Measurements from ENCODE around the gene TUBA4B.

Gene TUBA4B

GRCh38 chr2:219252900-219253752 lies at the start of gene TUBA4B:
TSS of gene TUBA4B (plus strand) at chr2:219253243. CDS start at chr2:219253408, 165 bp downstream.
- DNase-seq = peak; percentile 55

- DNase-seq = no peak
Observed at GRCh38 chr2:219204425-219205164, 48.4 kb upstream of the TUBA4B start.

- DNase-seq = no peak
Observed at GRCh38 chr2:219205165-219205538, 47.9 kb upstream of the TUBA4B start.

GRCh38 chr2:219205981-219206327 lies 47.1 kb upstream of the TUBA4B start:
- DNase-seq = no peak

GRCh38 chr2:219206328-219207133 lies 46.5 kb upstream of the TUBA4B start, which contains the start of gene ZFAND2B:
TSS of gene ZFAND2B (plus strand) at chr2:219206782. CDS start at chr2:219206988, 206 bp downstream.
- DNase-seq = peak; percentile 97

GRCh38 chr2:219207134-219207883 lies 45.7 kb upstream of the TUBA4B start:
- no peak for DNase-seq

GRCh38 chr2:219207884-219208740 lies 44.9 kb upstream of the TUBA4B start:
- no peak for DNase-seq

- DNase-seq = no peak
Observed at GRCh38 chr2:219209236-219210195, 43.5 kb upstream of the TUBA4B start.

- DNase-seq = no peak
Observed at GRCh38 chr2:219210196-219210885, 42.7 kb upstream of the TUBA4B start.

GRCh38 chr2:219210886-219211362 lies 42.1 kb upstream of the TUBA4B start:
- no peak for DNase-seq

GRCh38 chr2:219213026-219213415 lies 40.0 kb upstream of the TUBA4B start:
- no peak for DNase-seq

- no peak for DNase-seq
Observed at GRCh38 chr2:219213486-219214071, 39.5 kb upstream of the TUBA4B start.

GRCh38 chr2:219214141-219214540 lies 38.9 kb upstream of the TUBA4B start:
- no peak for DNase-seq

- no peak for DNase-seq
Observed at GRCh38 chr2:219214786-219215185, 38.3 kb upstream of the TUBA4B start.

GRCh38 chr2:219215871-219216534 lies 37.0 kb upstream of the TUBA4B start:
- no peak for DNase-seq

- no peak for DNase-seq
Observed at GRCh38 chr2:219216535-219216915, 36.5 kb upstream of the TUBA4B start.

- no peak for DNase-seq
Observed at GRCh38 chr2:219218217-219218731, 34.8 kb upstream of the TUBA4B start.
